ENCODE measurements around the gene CAPN5. TPM values are rescaled to one million over a fixed set of nuclear protein-coding genes. Genes with fewer than 3 reads are reported as not detected.

The CAPN5 gene
- total RNA-seq, 1 donor, result 14.7 TPM

GRCh38 chr11:77167111-77167626 is 100.4 kb downstream of the CAPN5 start:
- no peak for DNase-seq (ENCODE audit: low read depth)
- TF ChIP-seq CTCF (IDR thresholded peaks at IDR 0.05; ENCODE audit: insufficient read depth, low read depth, low read length), result no peak
- H3K4me3 ChIP-seq (ENCODE audit: low read depth, low read length), result no peak overlapping the region

- H3K4me3 ChIP-seq (ENCODE audit: low read depth, low read length), result no peak overlapping the region
- DNase-seq (ENCODE audit: low read depth), result no peak
- no peak for TF ChIP-seq CTCF (IDR thresholded peaks at IDR 0.05; ENCODE audit: insufficient read depth, low read depth, low read length)
Measured at GRCh38 chr11:77167791-77168190, 101.0 kb downstream of the CAPN5 start.

DNA sequence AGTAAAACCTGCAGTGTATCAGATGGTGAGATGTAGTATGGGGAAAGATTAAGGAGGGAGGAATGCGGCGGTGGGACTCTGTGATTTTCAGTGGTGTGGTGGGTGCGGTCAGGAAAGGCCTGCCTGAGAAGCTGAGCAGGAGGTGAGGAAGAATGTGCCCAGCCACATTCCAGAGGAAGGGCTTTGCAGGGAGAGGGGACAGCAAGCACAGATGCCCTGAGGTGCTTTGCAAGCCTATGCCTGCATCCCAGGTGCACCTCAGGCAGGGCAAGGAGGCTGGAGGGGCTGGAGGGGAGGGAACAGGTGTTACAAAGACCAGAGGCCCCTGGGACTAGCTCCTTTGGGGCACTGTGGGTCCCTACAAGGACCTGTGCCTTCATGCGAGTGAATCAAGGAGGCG is 103.3 kb downstream of the CAPN5 start:
- no peak for TF ChIP-seq CTCF (IDR thresholded peaks at IDR 0.05; ENCODE audit: insufficient read depth, low read depth, low read length)
- no peak for DNase-seq (ENCODE audit: low read depth)
- H3K4me3 ChIP-seq (ENCODE audit: low read depth, low read length), result no peak overlapping the region

GRCh38 chr11:77171254-77171653 is 104.5 kb downstream of the CAPN5 start:
- no peak overlapping the region for H3K4me3 ChIP-seq (ENCODE audit: low read depth, low read length)
- TF ChIP-seq CTCF (IDR thresholded peaks at IDR 0.05; ENCODE audit: insufficient read depth, low read depth, low read length), result no peak
- no peak for DNase-seq (ENCODE audit: low read depth)

DNA sequence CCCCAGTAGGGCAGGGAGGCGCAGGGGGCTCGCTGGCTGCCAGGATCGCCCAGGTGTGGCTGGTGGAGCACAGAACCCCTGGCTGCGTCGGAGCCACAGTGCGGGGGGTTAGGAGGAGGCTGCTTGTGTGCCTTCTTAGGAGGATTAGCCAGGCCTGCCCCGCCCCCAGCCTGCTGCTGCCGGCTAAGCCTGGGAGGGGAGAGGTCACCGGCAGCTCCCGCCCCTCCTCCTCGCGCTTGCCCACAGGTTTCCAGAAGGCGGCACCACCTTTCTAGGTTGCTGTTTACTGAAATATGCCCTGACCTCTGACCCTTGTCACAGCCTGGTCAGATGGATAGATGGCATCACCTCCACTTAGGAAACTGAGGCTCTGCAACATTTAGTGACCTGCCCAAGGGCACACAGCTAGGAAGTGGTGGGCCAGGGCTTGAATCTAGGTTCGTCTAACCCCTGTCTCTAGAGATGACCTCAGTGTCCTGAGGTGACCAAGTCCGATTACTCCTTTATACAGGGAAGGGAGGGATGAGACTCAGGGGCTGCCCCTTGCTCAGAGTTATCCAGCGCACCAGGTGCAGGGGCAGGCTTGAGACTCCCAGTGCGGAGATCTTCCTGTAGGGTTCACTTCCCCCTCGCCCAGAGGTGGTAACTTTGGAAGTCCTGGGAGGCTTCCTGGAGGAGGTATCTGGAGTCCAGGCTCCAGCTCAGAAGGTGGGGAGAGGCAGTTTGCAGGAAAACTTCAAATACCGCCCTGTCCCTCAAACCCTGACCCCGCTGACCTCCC is 105.3 kb downstream of the CAPN5 start:
- no peak for DNase-seq (ENCODE audit: low read depth)
- H3K4me3 ChIP-seq (ENCODE audit: low read depth, low read length), result no peak overlapping the region
- TF ChIP-seq CTCF (IDR thresholded peaks at IDR 0.05; ENCODE audit: insufficient read depth, low read depth, low read length), result no peak

DNA sequence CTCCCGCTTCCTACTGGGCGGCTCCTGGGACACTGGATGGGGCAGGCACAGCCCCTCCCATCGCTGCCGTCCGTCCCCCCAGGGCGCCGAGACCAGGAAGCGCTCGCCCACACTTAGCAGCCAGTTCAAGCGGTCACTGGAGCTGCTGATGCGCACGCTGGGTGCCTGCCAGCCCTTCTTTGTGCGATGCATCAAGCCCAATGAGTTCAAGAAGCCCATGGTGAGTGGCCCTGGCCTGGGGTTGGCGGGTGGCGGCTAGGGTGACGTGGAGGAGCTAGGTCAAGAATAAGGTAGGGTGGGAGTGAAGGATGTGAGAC is 105.9 kb downstream of the CAPN5 start:
- no peak for TF ChIP-seq CTCF (IDR thresholded peaks at IDR 0.05; ENCODE audit: insufficient read depth, low read depth, low read length)
- DNase-seq (ENCODE audit: low read depth), result no peak
- H3K4me3 ChIP-seq (ENCODE audit: low read depth, low read length), result no peak overlapping the region

DNA sequence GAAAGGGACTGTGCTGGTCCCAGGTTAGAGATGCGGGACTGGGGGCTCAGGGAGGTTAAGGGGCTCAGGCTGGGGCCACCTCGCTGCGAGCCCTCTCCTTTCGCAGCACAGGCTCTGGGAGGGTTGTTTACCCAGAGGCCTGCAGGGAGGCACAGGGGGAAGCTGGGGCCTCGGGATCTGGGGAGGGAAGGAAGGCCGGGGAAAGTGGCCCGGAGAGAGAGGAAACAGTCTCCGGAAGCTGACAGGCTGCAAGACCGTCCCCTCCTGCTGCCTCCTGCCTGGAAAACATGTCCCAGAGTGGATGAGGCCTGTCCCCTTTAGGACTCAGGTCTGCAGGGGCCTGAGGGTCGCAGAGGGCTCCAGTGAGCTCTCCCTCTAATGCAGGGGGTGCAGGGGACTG is 106.7 kb downstream of the CAPN5 start:
- TF ChIP-seq CTCF (IDR thresholded peaks at IDR 0.05; ENCODE audit: insufficient read depth, low read depth, low read length), result no peak
- no peak for DNase-seq (ENCODE audit: low read depth)
- H3K4me3 ChIP-seq (ENCODE audit: low read depth, low read length), result no peak overlapping the region
